ENCODE results near the gene NKX3-2. TPM values are rescaled to one million over a fixed set of nuclear protein-coding genes. Genes with fewer than 3 reads are reported as not detected.
A peak's percentile ranks its signal among the peaks of the same experiment; 100 is the strongest.

Gene NKX3-2
- total RNA-seq, 2 donors from 2014 or later: 0.26 TPM; not detected in 1

GRCh38 chr4:13546941-13547484 is 2.7 kb upstream of the NKX3-2 start:
- H3K27me3 ChIP-seq: peaks cover 3 to 66% of the 10 kb centered on the region in 2 donors
- peaks cover 44% of the 10 kb centered on the region for H3K4me1 ChIP-seq
- ATAC-seq (no peak), DNase-seq (no peak)
- H3K27ac ChIP-seq: no peak overlapping the region
- 4 to 9% methylated on average over 29 to 54 of the region's 54 CpGs for WGBS, 2 donors
- H3K9me3 ChIP-seq: no peaks in the 10 kb centered on the region
- intact Hi-C loops (cut with DNase I): loop anchor here (10.0 kb wide), 1 partner anchor 812 kb away; no protein-coding TSS in a partner anchor
- H3K4me3 ChIP-seq: no peak overlapping the region
- H3K36me3 ChIP-seq (replicated peaks in 1 of 2; ENCODE audit: insufficient read depth in 1 of 2, low read depth in 2 of 2): no peaks in the 10 kb centered on the region
- TF ChIP-seq POLR2A (IDR thresholded peaks at IDR 0.05) (no peak), CTCF (IDR thresholded peaks at IDR 0.05) (no peak)

- Histone ChIP-seq H3K27me3 (peaks cover 3 to 73% of the 10 kb centered on the region in 2 donors), H3K4me1 (peaks cover 51% of the 10 kb centered on the region), H3K36me3 (replicated peaks in 1 of 2; ENCODE audit: insufficient read depth in 1 of 2, low read depth in 2 of 2) (no peaks in the 10 kb centered on the region), H3K9me3 (no peaks in the 10 kb centered on the region), H3K4me3 (no peak overlapping the region), H3K27ac (no peak overlapping the region)
- intact Hi-C loops (cut with DNase I): loop anchor here (10.0 kb wide), 1 partner anchor 812 kb away; no protein-coding TSS in a partner anchor
- TF ChIP-seq POLR2A (IDR thresholded peaks at IDR 0.05) (no peak), CTCF (IDR thresholded peaks at IDR 0.05) (no peak)
- 12 to 23% methylated on average over 18 of the region's 18 CpGs for WGBS, 2 donors
- ATAC-seq (no peak), DNase-seq (no peak)
Measured at GRCh38 chr4:13546142-13546940, 2.0 kb upstream of the NKX3-2 start.

GRCh38 chr4:13545394-13545808 is 1.1 kb upstream of the NKX3-2 start:
- Histone ChIP-seq H3K9me3 (no peaks in the 10 kb centered on the region), H3K27ac (no peak overlapping the region), H3K4me3 (no peak overlapping the region), H3K36me3 (replicated peaks in 1 of 2; ENCODE audit: insufficient read depth in 1 of 2, low read depth in 2 of 2) (no peaks in the 10 kb centered on the region), H3K27me3 (peaks cover 3 to 82% of the 10 kb centered on the region in 2 donors), H3K4me1 (peaks cover 52% of the 10 kb centered on the region)
- intact Hi-C loops (cut with DNase I): loop anchor here (10.0 kb wide), 1 partner anchor 811 kb away; no protein-coding TSS in a partner anchor
- no peak for DNase-seq
- TF ChIP-seq CTCF (IDR thresholded peaks at IDR 0.05) (no peak), POLR2A (IDR thresholded peaks at IDR 0.05) (no peak)
- no peak for ATAC-seq
- 9 to 20% methylated on average over 8 of the region's 8 CpGs for WGBS, 2 donors

GRCh38 chr4:13544606-13545393 is 492 bp upstream of the NKX3-2 start:
- intact Hi-C loops (cut with DNase I): loop anchor here (5.0 to 10.0 kb wide), 2 partner anchors 692 to 810 kb away; no protein-coding TSS in a partner anchor
- no peaks in the 10 kb centered on the region for H3K36me3 ChIP-seq (replicated peaks in 1 of 2; ENCODE audit: insufficient read depth in 1 of 2, low read depth in 2 of 2)
- peak; percentile 74 for ATAC-seq
- DNase-seq: peak; percentile 51 to 70 (median 67)
- H3K9me3 ChIP-seq: no peaks in the 10 kb centered on the region
- 1 to 2% methylated on average over 53 to 54 of the region's 54 CpGs for WGBS, 2 donors
- peaks cover 52% of the 10 kb centered on the region for H3K4me1 ChIP-seq
- peaks cover 3 to 82% of the 10 kb centered on the region in 2 donors for H3K27me3 ChIP-seq
- no peak overlapping the region for H3K27ac ChIP-seq
- TF ChIP-seq POLR2A (IDR thresholded peaks at IDR 0.05) (no peak), CTCF (IDR thresholded peaks at IDR 0.05) (no peak)
- H3K4me3 ChIP-seq: peak overlapping the region; percentile 21 to 49
